BE2C (cell line): ENCODE results near the gene COL25A1.

Source experiments
- DNase-seq: peaks from one replicate; pipeline ENCODE4 v3.0.0-alpha.2; 2020
- H3K27me3 ChIP-seq: fragments of 250-450 bp; sonication (Bioruptor Pico); 2 replicates; pipeline ENCODE4 v1.5.1; 2020; ENCODE audit warnings: mild to moderate bottlenecking
- H3K36me3 ChIP-seq: fragments of 250-450 bp; sonication (Bioruptor Pico); 2 replicates; pipeline ENCODE4 v1.5.1; 2020; ENCODE audit warnings: mild to moderate bottlenecking
- H3K4me1 ChIP-seq: fragments of 250-450 bp; sonication (Bioruptor Pico); 2 replicates; pipeline ENCODE4 v1.5.1; 2020
- H3K4me3 ChIP-seq: 2 replicates; pipeline ENCODE4 v1.5.1; 2011; ENCODE audit warnings: low read depth, low read length
- H3K9me3 ChIP-seq: fragments of 250-450 bp; sonication (Bioruptor Pico); 2 replicates; pipeline ENCODE4 v1.5.1; 2020
- TF ChIP-seq, protein P1 (sequence below): IDR thresholded peaks from 2 replicates; pipeline ENCODE4 v1.5.1; 2012; ENCODE audit warnings: mild to moderate bottlenecking, low read depth, low read length

Gene COL25A1

DNA sequence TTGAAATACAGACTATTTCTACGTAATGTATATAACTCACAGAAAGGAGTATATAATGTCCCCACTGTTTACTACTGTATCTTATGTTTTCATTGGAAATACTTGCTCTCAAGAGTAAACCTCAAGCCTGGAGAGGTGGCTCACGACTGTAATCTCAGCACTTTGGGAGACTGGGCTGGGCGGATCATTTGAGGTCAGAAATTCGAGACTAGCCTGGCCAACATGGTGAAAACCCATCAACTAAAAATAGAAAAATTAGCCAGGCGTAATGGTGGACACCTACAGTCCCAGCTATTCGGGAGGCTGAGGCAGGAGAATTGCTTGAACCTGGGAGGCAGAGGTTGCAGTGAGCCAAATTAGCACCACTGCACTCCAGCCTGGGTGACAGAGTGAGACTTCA, 92.8 kb downstream of the COL25A1 start:
- Histone ChIP-seq H3K4me1 (no peaks in the 10 kb centered on the region), H3K9me3 (no peaks in the 10 kb centered on the region), H3K4me3 (no peak overlapping the region), H3K36me3 (no peaks in the 10 kb centered on the region), H3K27me3 (no peaks in the 10 kb centered on the region)
- no peak for DNase-seq
- TF ChIP-seq, protein P1, sequence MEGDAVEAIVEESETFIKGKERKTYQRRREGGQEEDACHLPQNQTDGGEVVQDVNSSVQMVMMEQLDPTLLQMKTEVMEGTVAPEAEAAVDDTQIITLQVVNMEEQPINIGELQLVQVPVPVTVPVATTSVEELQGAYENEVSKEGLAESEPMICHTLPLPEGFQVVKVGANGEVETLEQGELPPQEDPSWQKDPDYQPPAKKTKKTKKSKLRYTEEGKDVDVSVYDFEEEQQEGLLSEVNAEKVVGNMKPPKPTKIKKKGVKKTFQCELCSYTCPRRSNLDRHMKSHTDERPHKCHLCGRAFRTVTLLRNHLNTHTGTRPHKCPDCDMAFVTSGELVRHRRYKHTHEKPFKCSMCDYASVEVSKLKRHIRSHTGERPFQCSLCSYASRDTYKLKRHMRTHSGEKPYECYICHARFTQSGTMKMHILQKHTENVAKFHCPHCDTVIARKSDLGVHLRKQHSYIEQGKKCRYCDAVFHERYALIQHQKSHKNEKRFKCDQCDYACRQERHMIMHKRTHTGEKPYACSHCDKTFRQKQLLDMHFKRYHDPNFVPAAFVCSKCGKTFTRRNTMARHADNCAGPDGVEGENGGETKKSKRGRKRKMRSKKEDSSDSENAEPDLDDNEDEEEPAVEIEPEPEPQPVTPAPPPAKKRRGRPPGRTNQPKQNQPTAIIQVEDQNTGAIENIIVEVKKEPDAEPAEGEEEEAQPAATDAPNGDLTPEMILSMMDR, result no peak

DNA sequence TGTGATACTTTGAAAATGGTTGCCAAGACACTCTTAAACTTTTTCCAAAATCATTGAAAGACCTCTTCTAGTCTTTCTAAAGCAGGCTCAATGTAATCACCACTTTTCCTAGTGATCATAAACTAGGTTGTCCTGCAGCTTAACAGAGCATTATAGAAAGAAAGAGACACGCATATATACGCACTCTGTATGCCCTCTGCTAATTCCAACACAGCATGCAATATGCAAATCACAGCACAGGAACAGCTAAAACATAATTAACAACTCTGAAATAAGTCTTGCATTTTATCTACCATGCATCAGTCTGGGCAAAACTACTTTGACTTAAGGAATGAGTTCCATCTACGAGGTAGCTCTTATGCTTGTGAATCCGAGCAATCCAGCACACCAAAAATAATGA, 94.6 kb downstream of the COL25A1 start:
- Histone ChIP-seq H3K9me3 (no peaks in the 10 kb centered on the region), H3K4me1 (no peaks in the 10 kb centered on the region), H3K4me3 (no peak overlapping the region), H3K36me3 (no peaks in the 10 kb centered on the region), H3K27me3 (no peaks in the 10 kb centered on the region)
- TF ChIP-seq, protein P1, result no peak
- no peak for DNase-seq

DNA sequence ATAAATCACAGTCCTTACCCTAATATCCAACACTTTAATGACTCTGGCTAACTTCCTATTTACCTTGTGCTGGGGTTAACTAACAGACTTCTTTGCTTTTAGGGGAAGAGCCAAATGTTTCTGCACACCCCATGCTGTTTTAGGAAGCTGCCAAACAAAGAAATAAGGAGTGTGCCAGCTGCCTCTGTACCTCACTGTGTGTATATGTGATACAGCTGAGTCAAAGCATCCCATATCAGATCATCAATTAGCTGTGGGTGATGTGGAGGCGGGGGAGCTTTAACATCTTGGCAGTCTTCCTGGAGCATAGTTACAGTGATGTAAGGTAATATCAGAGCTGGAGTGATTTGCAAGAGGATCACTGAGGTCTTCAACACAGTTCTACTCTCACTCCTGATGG, 95.4 kb downstream of the COL25A1 start:
- TF ChIP-seq, protein P1, result no peak
- Histone ChIP-seq H3K4me1 (no peaks in the 10 kb centered on the region), H3K4me3 (no peak overlapping the region), H3K36me3 (no peaks in the 10 kb centered on the region), H3K27me3 (no peaks in the 10 kb centered on the region), H3K9me3 (no peaks in the 10 kb centered on the region)
- DNase-seq, result no peak

DNA sequence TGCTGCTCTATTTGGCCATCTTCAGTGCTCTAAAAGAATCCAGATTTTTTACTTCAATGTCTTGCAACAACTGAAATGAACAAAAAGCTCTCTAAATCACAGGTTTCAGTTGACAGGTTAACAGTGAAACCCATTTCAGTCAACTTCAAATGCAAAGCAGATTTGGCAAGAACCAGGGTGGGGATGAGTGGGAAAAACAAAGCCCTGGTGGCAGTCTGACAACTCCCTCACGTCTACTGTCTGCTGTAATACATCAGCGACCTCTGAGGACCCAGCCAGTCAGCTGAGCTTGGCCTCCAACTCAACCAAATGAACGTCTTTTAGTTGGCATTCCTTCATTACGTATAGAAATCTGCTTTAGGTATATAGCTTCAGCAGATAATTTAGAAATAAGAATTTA, 95.8 kb downstream of the COL25A1 start:
- DNase-seq, result no peak
- TF ChIP-seq, protein P1, result no peak
- H3K27me3 ChIP-seq, result no peaks in the 10 kb centered on the region
- no peaks in the 10 kb centered on the region for H3K4me1 ChIP-seq
- H3K4me3 ChIP-seq, result no peak overlapping the region
- H3K36me3 ChIP-seq, result no peaks in the 10 kb centered on the region
- H3K9me3 ChIP-seq, result no peaks in the 10 kb centered on the region

DNA sequence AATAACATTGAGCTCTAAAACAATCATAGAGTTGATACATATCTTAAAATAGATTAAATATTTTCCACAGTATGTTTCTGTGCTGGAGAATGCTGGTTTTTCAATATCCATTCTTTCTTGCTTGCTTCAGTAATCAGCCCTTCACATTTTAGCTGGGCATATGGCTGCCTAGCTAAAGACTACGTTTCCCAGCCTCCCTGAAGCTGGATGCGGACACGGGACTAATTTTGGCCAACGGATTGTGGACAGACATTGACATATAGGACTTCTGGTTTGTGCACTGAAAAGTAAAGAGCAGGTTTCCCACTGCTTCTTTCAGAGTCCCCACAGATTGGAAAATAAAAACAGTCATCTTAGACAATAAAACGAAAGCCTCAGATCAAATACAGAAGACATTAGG, 97.3 kb downstream of the COL25A1 start:
- no peaks in the 10 kb centered on the region for H3K9me3 ChIP-seq
- H3K36me3 ChIP-seq, result no peaks in the 10 kb centered on the region
- H3K4me1 ChIP-seq, result no peaks in the 10 kb centered on the region
- no peak overlapping the region for H3K4me3 ChIP-seq
- TF ChIP-seq, protein P1, result no peak
- no peaks in the 10 kb centered on the region for H3K27me3 ChIP-seq
- no peak for DNase-seq

DNA sequence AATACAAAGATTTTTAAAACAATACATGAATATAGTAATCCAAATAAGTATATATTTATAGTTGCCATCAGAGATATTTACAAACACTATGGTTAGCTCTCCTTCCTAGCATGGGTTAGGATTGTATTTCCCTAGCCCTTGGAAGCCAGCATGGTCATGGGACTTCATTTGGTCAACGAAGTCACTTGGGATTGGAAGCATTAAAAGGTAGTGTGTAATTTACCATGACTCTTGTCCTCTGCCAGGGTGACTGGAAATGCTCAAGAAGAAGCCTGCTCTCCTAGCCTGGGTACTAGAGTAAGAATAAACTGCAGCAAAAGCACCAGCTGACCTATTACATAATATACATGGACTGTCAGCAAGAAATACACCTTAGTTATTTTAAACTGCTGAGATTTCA, 102.9 kb downstream of the COL25A1 start:
- H3K4me1 ChIP-seq, result no peaks in the 10 kb centered on the region
- TF ChIP-seq, protein P1, result no peak

More for the DNA sequence above, 102.9 kb downstream of the COL25A1 start:
- no peak for DNase-seq
- no peaks in the 10 kb centered on the region for H3K27me3 ChIP-seq
- H3K36me3 ChIP-seq, result no peaks in the 10 kb centered on the region
- H3K4me3 ChIP-seq, result no peak overlapping the region
- H3K9me3 ChIP-seq, result no peaks in the 10 kb centered on the region
